Ramos (cell line): ENCODE measurements around the gene HRCT1.
"Not testable (repeated sequence)": the region's sequence is repeated elsewhere in the genome, so short reads cannot be mapped to it uniquely, and the experiment has no call there.

ENCODE experiments used
- in situ Hi-C: fragments of 300-500 bp; cut with MboI; formaldehyde crosslinking; loops from one replicate; pipeline ENCODE4 v1.14.3; 2022; ENCODE audit warnings: low sequenced_read_pairs; ENCODE audit not compliant: unreplicated experiment

The HRCT1 gene

DNA sequence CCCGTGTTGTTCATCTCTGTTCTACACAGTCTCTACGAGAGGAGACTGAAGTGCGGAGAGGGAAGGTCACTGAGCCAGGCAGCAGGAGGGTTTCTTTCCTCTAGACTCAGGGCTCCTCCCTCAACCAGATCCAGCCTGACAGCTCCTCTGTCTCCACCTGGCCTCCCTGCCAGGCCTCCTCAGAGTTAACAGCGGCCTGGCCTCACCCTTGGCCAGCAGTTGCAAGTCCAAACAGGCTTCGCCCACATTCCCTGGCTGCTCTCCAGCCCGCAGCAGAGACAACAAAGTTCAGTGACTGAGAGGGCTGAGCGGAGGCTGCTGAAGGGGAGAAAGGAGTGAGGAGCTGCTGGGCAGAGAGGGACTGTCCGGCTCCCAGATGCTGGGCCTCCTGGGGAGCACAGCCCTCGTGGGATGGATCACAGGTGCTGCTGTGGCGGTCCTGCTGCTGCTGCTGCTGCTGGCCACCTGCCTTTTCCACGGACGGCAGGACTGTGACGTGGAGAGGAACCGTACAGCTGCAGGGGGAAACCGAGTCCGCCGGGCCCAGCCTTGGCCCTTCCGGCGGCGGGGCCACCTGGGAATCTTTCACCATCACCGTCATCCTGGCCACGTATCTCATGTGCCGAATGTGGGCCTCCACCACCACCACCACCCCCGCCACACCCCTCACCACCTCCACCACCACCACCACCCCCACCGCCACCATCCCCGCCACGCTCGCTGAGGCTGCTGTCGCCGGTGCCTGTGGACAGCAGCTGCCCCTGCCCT lies at the start of gene HRCT1:
HRCT1 (plus strand) TSS at position 291 of the 768 bp plus-strand sequence; CDS start at position 377, 86 bp downstream.
- in situ Hi-C loops = no loop called here

DNA sequence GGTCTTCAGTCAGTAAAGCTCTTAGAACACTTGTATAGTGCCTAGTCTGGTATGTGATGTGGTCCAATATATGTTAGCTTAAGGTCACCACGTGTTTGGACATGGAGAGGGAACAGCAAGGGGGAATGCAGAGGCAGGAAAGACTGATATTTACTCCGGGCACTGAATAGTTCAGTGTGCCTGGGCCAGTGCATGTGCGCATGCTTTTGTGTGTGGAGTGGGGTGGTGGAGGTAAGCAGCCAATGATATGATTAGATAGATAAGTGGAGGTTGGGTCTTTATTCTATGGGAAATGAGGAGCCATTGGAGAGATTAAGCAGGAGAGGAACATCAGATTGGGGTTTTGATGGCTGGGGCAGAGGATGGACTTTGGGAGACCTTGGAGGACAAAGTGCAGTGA lies 49.8 kb upstream of the HRCT1 start:
- in situ Hi-C loops = no loop called here

DNA sequence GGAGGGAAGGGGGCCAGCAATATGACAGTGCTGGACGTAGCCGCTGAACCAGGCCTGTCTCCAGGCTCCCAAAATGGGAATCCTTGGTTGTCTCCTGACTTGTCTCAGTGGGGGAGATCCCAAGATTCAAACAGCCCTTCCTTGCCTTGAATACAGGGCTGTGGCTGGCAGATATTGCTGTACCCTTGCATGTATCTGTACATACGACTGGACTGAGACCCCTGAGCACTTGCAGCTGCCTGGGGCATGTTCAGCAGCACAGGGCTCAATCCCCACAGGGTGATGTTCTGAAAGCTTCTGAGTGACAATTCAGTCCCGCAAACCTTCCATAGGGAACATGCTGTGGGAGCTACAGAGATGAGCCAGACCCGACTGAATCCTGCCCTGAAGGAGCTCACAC lies 49.1 kb upstream of the HRCT1 start:
- in situ Hi-C loops = no loop called here

DNA sequence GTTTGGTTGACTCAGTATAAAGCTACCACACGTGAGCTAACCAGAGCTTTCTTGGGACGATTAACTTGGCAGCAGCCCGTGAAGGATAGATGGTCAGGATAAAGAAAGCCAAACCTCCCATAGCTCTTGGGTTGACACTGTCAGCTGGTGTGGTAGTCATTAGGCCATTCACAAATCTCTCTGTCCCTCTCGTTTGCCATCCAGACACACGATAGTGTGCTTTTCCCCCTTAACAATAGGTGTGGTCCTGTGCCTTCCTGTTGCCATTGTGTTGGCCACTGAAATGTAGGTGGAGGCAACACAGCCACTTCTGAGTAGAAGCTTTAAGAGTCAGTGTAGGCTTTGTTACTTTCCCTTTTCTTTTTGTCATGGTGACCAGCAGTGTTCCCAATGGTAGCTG lies 47.5 kb upstream of the HRCT1 start:
- in situ Hi-C loops = no loop called here

DNA sequence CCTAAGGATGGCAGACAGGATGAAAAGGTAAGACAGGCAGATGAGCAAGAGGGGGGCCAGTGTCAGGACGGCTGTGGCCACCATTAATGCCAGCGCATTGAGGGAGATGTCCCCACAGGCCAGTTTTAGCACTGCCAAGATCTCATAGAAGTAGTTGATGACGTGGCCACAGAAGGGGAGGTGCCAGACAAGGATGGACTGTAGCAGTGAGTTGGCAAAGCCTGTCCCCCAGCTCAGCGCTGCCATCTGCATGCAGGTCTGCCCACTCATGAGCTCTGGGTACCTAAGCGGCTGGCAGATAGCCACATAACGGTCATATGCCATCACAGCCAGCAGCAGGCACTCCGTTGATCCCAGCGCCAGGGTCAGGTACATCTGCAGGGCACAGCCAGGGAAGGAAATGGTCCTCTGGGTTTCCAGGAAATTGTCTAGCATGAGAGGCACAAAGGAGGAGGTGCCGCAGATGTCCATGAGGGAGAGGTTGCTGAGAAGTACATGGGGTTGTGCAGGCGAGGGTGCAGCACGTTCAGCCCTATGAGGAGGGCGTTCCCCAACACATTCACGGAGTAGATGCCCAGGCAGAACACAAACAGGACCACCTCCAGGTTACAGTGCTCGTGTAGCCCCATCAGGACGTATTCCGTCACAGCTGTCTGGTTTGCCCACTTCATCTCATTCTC lies 46.6 kb upstream of the HRCT1 start:
- in situ Hi-C loops = no loop called here

DNA sequence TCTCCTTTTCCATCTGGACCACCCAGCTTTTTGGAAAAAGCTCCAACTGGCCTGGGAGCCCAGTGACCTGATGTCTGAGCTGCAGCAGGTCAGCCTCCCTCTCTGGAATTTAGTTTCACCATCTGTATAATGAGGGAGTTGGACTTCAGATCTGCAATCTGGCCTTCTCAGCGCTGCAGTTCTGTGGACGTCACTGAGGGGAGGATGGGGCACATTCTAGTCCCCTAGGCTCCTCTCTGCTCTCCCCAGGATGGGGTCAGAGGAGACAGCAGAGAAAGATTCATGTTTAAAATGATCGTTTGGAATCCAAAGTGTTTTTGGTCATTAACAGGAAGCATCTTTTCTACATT lies 46.0 kb upstream of the HRCT1 start:
- in situ Hi-C loops = no loop called here

DNA sequence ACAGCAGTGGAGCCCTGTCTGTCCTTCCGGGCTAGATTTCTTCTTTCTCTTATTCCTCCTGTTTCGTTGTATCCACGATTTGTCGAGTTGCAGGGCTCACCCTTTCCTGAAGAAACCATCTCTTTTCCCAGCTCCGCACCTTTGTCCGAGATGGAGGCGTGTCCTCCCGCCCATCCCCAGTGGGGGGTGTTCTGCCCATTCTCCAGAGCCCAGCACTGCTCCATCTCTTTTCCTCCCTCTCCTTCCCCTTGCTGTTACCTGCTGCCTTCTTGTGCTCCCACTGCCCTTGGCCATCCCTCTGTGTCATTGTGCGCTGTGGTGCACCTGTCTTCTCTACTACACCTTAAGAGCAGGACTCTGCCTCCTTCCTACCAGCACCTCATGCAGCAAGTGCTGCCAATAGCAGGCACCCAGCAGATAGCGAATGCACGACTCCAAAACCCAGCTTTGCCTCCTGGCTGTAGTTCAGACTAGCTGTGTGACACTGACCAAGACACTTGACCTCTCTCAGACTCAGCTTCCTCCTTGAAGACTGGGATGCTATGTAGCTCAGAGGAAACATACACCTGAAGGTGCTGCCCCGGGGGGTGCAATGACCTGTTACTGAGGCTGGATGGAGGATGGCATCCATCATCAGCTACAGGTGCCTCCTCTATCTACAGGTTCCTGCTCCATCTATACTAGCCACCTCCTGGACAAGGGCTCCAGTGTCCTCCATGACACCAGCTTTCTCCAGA lies 44.7 kb upstream of the HRCT1 start:
- in situ Hi-C loops = no loop called here

DNA sequence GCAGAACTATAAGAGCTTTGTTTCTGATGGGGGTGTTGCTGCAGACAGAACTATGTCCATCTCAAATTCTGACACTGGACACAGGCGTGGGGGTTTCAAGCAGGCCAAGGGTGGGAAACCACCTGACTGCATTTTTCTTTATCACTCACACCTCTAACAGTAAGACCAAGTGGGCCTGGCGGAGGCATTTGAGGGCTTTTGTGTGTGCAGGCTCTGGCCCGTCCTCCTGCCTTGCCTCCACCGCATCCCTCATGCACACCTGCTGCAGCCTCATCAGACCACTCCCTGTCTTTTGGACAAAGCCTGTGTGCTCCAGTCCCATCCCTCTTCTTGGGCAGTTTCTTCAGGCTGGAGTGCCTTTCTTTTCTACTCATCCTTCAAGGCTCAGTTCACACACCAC lies 43.7 kb upstream of the HRCT1 start:
- in situ Hi-C loops = no loop called here

DNA sequence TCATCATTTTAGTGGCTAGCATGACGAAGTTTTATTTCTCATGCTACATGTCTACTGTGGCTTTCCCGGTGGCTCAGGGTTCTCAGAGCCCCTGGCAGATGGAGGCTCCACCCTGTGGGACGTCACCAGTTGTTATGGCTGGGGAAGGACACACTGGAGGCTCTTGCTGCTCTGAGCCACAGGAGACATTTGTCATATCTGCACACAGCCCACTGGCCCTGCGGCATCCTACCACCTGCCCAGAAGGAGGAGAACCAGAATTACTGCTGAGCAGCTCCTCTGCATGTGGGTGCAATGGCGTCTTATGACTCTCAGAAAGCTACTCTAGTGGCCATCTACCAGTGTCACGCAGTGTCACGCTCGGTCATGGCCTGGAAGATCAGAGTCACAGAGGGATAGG lies 42.4 kb upstream of the HRCT1 start:
- in situ Hi-C loops = no loop called here

DNA sequence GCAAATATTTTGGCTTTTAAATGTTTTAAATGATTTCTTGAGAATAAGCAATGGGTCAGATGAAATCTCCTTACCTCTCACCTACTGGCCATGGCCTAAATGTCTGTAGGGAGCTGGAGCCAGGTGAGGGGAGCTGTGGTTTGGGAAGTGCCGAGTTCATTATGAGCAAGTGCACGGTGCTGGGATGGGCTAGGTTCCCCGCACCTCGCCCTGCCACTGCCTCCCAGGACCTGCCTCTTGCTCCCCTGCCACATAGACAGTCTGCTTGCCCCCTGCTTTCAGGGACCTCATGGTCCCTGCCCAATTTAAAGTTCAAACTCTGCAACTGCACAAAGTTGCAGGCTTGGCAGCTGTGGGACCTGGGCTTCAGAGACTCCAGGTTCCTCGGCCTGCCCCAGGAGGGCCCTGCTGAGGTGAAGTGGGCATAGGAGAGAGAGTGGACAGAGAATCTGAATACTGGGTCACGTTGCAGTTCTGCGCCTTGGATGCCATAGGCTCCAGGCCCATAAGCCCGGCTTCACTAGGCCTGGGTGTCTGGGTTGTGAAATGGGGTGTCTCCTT lies 41.2 kb upstream of the HRCT1 start:
- in situ Hi-C loops = no loop called here

DNA sequence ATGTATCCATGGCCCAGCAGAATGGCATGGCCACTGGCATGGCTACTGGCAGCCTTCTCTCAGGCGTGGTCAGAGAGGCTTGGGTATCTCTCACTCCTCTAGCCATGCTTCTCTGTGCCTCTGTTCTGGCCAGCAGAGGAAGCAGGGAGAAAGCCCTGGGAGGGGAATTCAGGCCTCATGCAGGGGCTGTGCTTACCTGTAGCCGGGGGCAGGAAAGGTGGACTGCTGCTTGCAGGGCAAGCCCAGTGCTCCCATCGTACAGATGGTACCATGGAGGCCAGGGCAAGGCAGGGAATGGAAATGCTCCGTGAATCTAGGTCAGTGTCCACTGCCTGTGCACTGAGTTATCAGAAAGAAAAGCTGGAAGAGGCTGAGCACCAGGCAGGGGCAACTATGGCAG lies 38.5 kb upstream of the HRCT1 start:
- in situ Hi-C loops = no loop called here

DNA sequence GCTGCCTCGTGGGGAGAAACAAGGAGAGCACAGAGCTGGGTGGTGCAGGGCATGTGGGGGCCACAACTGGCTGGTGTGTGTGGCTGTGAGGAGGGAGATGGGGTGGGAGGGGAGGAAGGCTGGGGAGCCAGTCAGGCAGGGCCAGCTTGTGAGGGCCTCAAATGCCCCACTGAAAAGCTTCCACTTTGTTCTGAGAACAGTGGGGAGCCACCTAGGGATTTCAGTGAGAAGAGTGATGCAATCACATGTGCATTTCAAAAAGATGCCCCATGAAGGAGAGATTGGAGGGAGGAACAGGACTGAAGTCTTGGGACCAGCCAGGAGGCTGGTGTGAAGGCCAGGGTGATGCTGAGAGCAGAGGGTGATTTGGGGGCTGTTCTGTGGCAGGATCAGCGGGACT lies 37.1 kb upstream of the HRCT1 start:
- in situ Hi-C loops = no loop called here

DNA sequence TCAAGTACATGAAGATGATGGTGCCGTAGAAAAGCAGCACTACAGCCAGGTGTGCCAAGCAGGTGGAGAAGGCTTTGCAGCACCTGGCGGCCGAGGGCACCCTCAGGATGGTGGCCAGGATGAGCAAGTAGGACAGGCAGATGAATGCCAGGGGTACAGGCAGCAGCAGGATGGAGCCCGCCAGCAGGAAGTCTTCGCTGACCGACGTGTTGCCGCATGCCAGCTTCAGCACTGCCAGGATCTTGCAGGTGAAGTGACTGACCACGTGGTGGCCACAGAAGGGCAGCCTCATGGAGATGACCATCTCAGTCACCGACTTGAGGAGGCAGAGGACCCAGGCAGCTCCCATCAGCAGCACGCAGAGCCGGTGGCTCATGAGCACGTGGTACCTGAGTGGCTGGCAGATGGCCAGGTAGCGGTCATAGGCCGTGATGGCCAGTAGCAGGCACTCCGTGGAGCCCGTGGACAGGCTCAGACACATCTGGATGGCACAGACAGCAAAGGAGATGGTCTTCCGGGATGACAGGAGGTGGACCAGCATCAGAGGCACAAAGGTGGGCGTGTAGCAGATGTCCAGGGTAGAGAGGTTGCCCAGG lies 36.3 kb upstream of the HRCT1 start:
- in situ Hi-C loops = no loop called here

DNA sequence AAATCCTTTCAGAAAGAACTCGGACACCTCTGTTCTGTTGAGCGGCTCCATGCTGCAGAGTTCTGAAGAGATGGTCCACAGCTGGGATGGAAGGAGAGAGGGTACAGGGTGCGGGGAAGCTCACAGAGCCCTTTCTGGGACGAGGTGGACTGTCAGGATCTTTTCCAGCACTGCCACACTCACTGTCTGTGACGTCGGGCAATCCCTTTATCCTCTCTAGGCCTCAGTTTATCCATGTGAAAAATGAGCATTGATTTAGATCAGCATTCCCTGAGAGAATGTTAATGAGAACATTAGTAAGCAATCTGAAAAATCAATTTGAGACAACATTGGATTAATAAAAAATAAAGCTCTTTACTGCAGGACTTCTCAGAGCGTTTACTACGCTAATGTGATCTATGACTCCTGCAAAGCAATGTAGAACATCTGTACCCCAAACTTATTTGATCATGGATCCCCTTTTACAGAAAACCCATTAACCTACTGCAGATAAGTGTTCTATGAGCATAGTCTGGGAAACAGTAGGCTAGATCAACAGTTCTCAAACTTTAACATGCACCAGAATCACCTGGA lies 35.6 kb upstream of the HRCT1 start, which contains the start of gene OR13J1:
OR13J1 (minus strand) TSS at position 51 of the 573 bp plus-strand sequence; CDS start at position 51, 0 bp downstream.
- in situ Hi-C loops = no loop called here

DNA sequence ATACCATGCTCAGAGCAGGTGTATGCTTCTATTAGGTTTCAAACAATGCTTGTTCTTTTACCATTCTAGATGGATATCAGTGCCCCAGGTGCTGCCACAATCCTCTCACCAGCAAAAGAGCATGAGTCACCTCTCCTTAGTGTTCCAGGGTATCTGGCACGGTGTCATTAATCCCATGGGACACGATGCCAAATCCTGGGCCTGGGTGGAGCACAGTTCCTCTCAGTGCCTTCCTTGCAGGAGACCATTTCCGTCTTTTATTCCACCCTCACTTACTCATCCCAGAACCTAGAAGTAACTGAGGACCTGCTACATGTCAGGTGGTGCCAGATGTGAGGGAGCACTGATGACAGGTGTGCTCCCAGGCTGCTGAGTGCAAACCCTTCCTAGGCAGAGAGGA lies 34.5 kb upstream of the HRCT1 start:
- in situ Hi-C loops = no loop called here

DNA sequence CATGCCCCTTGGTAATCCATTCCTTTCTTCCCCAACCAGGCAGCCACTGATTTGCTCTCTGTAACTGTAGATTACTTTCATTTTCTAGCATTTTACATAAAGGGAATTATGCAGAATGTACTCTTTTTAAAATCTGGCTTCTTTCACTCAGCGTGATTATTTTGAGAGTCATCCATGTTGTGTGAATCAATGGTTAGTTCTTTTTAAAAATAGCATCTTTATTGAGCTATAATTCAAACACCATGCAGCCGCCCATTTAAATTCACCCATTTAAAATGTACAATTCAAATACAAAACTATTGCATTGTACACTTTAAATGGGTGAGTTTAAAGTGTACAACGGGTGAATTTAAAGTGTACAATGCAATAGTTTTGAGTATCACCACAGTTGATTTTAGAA lies 33.5 kb upstream of the HRCT1 start:
- in situ Hi-C loops = no loop called here

DNA sequence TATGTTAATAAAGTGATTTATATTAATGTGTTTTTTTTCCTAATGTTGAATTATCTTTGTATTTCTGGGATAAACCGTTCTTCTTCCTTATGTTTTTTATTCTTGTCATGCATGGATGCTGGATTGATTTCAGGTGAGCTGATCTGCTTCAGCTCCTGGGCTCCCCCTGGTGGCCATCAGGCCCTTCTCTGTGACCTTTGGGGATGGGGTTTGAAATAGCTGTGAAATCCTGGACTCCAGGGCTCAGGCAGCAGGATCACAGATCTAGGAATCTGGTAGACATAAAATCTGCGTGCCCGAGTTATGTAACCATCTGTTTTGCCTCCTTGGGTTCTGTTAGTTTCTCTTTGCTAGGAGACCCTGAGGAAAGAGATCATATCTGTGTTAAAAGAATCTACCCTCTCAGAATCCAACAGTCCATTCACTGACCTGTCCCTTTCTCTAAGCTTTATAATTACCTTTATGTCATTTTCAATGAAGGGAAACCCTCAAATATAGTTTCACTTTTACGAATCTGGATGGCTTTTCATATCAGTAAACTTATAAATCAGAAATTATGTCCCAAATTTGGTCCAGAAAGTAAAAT lies 23.6 kb upstream of the HRCT1 start:
- in situ Hi-C loops = no loop called here

DNA sequence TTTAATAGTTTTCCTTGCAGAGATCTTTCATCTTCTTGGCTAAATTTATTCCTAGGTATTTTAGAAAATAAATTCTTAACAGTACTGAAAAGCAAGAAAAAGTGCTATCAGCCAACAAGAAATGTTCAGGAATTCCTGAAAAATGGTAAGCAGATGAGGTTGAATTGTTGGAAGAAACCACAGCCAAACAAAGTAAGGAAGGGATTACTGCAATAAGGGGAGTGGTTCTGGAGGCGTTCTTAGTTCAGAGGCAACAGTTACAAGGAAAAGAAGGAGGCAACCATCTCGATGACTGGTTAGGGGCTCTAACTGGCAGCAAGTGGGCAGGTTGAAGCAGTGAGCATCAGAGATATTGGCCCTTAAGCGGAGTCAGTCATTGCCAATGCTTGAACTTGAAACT lies 23.0 kb upstream of the HRCT1 start:
- in situ Hi-C loops = no loop called here

DNA sequence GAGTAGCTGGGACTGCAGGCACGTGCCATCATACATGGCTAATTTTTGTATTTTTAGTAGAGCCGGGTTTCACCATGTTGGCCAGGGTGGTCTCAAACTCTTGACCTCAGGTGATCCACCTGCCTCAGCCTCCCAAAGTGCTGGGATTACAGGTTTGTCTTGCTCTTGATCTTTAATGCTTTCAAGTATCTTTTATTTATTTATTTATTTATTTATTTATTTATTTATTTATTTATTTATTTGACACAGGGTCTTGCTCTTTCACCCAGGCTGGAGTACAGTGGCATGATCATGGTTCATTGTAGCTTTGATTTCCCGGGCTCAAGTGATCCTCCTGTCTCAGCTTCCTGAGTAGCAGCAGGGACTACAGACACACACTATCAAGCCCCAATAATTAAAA lies 21.1 kb upstream of the HRCT1 start:
- in situ Hi-C loops = not testable (repeated sequence)

DNA sequence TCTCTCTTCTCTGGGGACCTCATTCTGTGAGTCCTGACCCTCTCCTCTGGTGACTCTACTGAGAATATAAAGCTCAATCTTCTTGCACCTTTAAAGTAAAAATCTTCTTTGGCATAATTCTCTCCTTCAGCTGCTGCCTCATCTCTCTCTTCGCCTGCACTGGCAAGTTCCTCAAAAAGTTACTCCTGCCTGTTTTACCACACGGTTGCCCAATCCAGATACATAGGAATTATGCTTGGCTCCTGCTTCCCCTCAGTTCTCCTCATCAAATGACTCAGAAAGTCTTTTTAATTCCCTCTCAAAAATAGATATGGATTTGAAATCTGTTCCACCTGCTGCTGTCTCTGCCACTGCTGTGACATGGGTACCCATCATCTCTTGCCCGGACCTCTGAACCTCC lies 14.4 kb upstream of the HRCT1 start:
- in situ Hi-C loops = no loop called here
